Hepatocyte (in vitro differentiated cells): ENCODE measurements around the gene PEX7. TPM values are rescaled to one million over a fixed set of nuclear protein-coding genes. Genes with fewer than 3 reads are reported as not detected.

Experiments
- DNase-seq: peaks from one replicate; pipeline ENCODE4 v3.0.0-alpha.2; 2016; ENCODE audit warnings: low spot score
- H2AFZ ChIP-seq: fragments of 200-600 bp; sonication (generic); 2 replicates; pipeline ENCODE4 v1.6.0; 2016; ENCODE audit warnings: antibody characterized with exemption, mild to moderate bottlenecking
- H3K27ac ChIP-seq: fragments of 200-600 bp; sonication (generic); 2 replicates; pipeline ENCODE4 v1.5.1; 2016; ENCODE audit warnings: mild to moderate bottlenecking
- H3K27me3 ChIP-seq: fragments of 200-600 bp; sonication (generic); 2 replicates; pipeline ENCODE4 v1.6.1; 2016
- H3K36me3 ChIP-seq: fragments of 200-600 bp; sonication (generic); replicated peaks from 2 replicates; pipeline ENCODE4 v1.5.1; 2016; ENCODE audit warnings: low read depth; ENCODE audit not compliant: insufficient read depth
- H3K4me1 ChIP-seq: fragments of 200-600 bp; sonication (generic); 2 replicates; pipeline ENCODE4 v1.5.1; 2016; ENCODE audit warnings: mild to moderate bottlenecking, moderate library complexity; ENCODE audit not compliant: insufficient read depth
- H3K4me2 ChIP-seq: fragments of 200-600 bp; sonication (generic); 2 replicates; pipeline ENCODE4 v1.6.0; 2016
- H3K4me3 ChIP-seq: fragments of 200-600 bp; sonication (generic); 2 replicates; pipeline ENCODE4 v1.5.1; 2016; ENCODE audit warnings: mild to moderate bottlenecking
- H3K79me2 ChIP-seq: fragments of 200-600 bp; sonication (generic); 2 replicates; pipeline ENCODE4 v1.6.0; 2017; ENCODE audit warnings: mild to moderate bottlenecking
- H3K9me2 ChIP-seq: fragments of 200-600 bp; sonication (generic); replicated peaks from 2 replicates; pipeline ENCODE4 v1.6.0; 2017; ENCODE audit warnings: mild to moderate bottlenecking; ENCODE audit not compliant: insufficient read depth
- H3K9me3 ChIP-seq: fragments of 200-600 bp; sonication (generic); 2 replicates; pipeline ENCODE4 v1.5.1; 2016; ENCODE audit warnings: low read depth, mild to moderate bottlenecking
- H4K20me1 ChIP-seq: fragments of 200-600 bp; sonication (generic); 2 replicates; pipeline ENCODE4 v1.6.0; 2016; ENCODE audit warnings: mild to moderate bottlenecking; ENCODE audit not compliant: insufficient read depth, poor library complexity, severe bottlenecking
- EZH2 ChIP-seq: fragments of 200-600 bp; sonication (generic); IDR thresholded peaks from 2 replicates; pipeline ENCODE4 v1.6.1; 2016; ENCODE audit warnings: antibody characterized with exemption, mild to moderate bottlenecking, borderline replicate concordance
- EZH2phosphoT487 ChIP-seq: fragments of 200-600 bp; sonication (generic); IDR thresholded peaks from one replicate; pipeline ENCODE4 v1.6.1; 2018; ENCODE audit warnings: antibody characterized with exemption, mild to moderate bottlenecking, low read depth, moderate library complexity; ENCODE audit not compliant: unreplicated experiment, severe bottlenecking
- WGBS: methylation state at CpG from one replicate; pipeline ENCODE4 v1.1.6; 2016; ENCODE audit warnings: low lambda C conversion rate; ENCODE audit errors: missing lambda C conversion rate; 5-methylcytosine and 5-hydroxymethylcytosine counted together
- polyA plus RNA-seq: library from polyadenylated mRNA; unstranded; fragments of >200 nt; fragmentation: Nextera tagmentation; extraction: Ambion mirVana; gene quantifications from 2 replicates; pipeline ENCODE4 v1.2.1, GENCODE V29; 2016
- total RNA-seq: library from RNA; depleted of rRNA; stranded (reverse); fragments of >200 nt; gene quantifications from 2 replicates; pipeline ENCODE4 v1.2.3, GENCODE V29; 2014
- TF ChIP-seq, protein P1 (sequence below): fragments of 200-600 bp; sonication (generic); IDR thresholded peaks from 2 replicates; pipeline ENCODE4 v1.5.1; 2016; ENCODE audit warnings: antibody characterized with exemption, mild to moderate bottlenecking; ENCODE audit not compliant: poor library complexity

The PEX7 gene
- total and polyA plus RNA-seq, 2 experiments from 2014 or later, result 9.6 to 15.6 TPM

DNA sequence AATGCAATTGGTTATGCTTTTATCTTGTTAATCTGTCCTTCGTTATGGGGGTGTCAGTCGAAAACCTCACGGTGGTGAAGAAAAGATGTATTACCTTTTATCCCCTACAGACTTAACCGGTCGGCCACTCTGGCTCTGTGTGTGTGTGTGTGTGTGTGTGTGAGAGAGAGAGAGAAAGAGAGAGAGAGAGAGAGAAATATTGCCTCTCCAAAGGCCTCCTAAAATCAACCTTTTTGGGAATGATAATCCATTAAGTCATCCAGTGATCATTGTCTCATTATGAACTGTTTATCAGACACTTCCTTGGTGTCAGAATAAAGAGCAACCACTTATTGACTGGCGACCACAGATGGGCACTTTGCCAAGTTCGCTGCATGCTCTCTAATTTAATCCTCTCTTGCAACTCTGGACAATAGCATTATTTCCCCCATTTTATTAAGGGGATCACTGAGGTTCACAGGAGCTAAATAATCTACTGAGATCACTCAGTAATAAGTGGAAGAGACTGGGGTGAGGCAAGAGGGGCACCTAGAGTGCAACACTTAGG is 130.4 kb downstream of the PEX7 start:
- WGBS, result 79% methylated on average over 7 of the region's 7 CpGs
- Histone ChIP-seq H3K79me2 (no peaks in the 10 kb centered on the region), H3K9me2 (no peaks in the 10 kb centered on the region), H3K4me1 (no peaks in the 10 kb centered on the region), H3K9me3 (no peaks in the 10 kb centered on the region), H3K4me3 (no peak overlapping the region), H3K36me3 (no peaks in the 10 kb centered on the region), H3K27me3 (peaks cover 5% of the 10 kb centered on the region), H4K20me1 (no peaks in the 10 kb centered on the region), H3K4me2 (no peak overlapping the region), H3K27ac (no peak overlapping the region), H2AFZ (no peak overlapping the region)
- TF ChIP-seq, protein P1, sequence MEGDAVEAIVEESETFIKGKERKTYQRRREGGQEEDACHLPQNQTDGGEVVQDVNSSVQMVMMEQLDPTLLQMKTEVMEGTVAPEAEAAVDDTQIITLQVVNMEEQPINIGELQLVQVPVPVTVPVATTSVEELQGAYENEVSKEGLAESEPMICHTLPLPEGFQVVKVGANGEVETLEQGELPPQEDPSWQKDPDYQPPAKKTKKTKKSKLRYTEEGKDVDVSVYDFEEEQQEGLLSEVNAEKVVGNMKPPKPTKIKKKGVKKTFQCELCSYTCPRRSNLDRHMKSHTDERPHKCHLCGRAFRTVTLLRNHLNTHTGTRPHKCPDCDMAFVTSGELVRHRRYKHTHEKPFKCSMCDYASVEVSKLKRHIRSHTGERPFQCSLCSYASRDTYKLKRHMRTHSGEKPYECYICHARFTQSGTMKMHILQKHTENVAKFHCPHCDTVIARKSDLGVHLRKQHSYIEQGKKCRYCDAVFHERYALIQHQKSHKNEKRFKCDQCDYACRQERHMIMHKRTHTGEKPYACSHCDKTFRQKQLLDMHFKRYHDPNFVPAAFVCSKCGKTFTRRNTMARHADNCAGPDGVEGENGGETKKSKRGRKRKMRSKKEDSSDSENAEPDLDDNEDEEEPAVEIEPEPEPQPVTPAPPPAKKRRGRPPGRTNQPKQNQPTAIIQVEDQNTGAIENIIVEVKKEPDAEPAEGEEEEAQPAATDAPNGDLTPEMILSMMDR, result no peak
- TF ChIP-seq EZH2, result no peak
- no peak for TF ChIP-seq EZH2phosphoT487
- no peak for DNase-seq

DNA sequence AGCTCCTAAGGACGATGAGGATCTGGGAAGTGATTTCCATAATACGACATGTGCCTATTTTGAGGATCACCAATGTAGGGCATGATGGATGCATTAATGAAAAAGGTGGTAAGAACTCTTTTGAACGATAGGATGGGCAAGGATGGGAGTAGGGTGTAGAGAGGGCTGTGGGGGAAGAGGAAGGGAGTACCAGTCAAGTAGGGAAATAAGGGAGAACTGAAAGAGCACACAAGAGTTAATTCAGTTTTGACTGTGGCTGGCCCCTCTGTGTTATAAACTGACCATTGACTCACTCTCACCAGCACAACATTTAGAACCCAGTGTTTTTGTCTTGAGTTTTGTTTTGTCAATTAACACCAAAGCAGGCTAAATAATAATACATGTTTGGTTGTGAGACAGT is 132.7 kb downstream of the PEX7 start:
- Histone ChIP-seq H3K9me3 (no peaks in the 10 kb centered on the region), H3K27ac (no peak overlapping the region), H3K4me2 (no peak overlapping the region), H3K79me2 (no peaks in the 10 kb centered on the region), H3K27me3 (peaks cover 5% of the 10 kb centered on the region), H3K9me2 (no peaks in the 10 kb centered on the region), H4K20me1 (no peaks in the 10 kb centered on the region), H3K36me3 (no peaks in the 10 kb centered on the region), H3K4me1 (peaks cover 3% of the 10 kb centered on the region), H3K4me3 (no peak overlapping the region), H2AFZ (no peak overlapping the region)
- TF ChIP-seq EZH2phosphoT487, result no peak
- TF ChIP-seq, protein P1, result no peak
- no peak for TF ChIP-seq EZH2
- WGBS, result 84% methylated on average over 3 of the region's 3 CpGs
- DNase-seq, result no peak

DNA sequence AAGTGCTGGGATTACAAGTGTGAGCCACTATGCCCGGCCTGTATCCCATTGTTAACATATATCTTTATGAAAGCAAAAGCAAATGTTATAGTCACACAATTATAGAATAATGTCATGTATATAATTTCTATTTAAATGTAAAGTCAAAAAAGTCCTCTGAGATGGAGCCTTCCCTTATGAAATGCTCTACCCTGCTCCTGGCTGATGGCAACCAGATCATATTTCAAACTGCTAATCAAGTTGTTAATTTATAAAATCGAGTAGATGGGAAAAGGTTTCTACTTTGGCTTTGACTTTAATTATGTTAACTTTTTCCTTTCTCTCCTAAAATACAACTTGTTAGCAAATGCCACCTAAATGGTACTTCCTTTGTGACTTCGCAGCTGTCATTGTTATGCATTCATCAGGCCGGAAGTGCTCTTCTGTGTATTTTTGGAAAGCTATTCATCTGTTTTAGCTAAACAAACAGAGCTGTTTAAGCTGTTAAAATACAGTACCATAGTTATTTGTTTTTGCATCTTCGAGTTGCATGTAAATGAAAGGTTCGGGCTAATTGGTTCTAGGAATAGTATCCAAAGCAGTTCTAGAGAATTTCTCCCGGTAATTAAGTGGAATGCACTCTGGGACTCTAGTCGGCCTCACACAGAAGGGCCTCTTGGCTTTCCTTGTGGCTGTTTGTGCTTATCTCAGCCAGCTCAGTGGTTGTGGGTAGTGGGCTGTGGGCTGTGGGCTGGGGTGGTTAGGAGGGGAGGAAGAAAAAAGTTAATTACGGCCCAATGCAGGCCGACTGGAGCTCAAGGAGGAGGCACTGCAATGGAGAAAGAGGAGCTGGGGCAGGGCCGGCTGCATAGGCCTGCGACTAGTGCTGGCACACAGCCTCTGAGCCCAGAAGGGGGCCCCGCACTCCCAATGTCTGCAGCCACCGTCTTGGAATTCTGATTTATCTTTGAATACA is 134.5 kb downstream of the PEX7 start:
- 56% methylated on average over 14 of the region's 14 CpGs for WGBS
- Histone ChIP-seq H3K4me2 (no peak overlapping the region), H3K27me3 (peaks cover 5% of the 10 kb centered on the region), H2AFZ (peak overlapping the region; percentile 3), H4K20me1 (no peaks in the 10 kb centered on the region), H3K36me3 (no peaks in the 10 kb centered on the region), H3K9me3 (no peaks in the 10 kb centered on the region), H3K79me2 (no peaks in the 10 kb centered on the region), H3K9me2 (no peaks in the 10 kb centered on the region), H3K4me3 (no peak overlapping the region), H3K4me1 (peaks cover 3% of the 10 kb centered on the region), H3K27ac (no peak overlapping the region)
- DNase-seq, result no peak
- TF ChIP-seq EZH2 (no peak), EZH2phosphoT487 (no peak)
- TF ChIP-seq, protein P1, result no peak
